D721Med (cell line): ENCODE data around the gene TTLL9.
"Not testable (repeated sequence)": the region's sequence is repeated elsewhere in the genome, so short reads cannot be mapped to it uniquely, and the experiment has no call there.

Source experiments
- DNase-seq: peaks from one replicate; pipeline ENCODE4 v3.0.0; 2011; ENCODE audit warnings: low spot score; ENCODE audit not compliant: insufficient read length
- FAIRE-seq: peaks from 2 replicates; lab custom pipeline; 2011; peaks lifted over from hg19 to GRCh38; lab: Jason Lieb, UNC
- TF ChIP-seq, protein P1 (sequence below): IDR thresholded peaks from 2 replicates; pipeline ENCODE4 v1.5.1; 2012; ENCODE audit warnings: mild to moderate bottlenecking, control low read depth; ENCODE audit not compliant: insufficient read depth; ENCODE audit errors: missing control alignments

TTLL9 gene

DNA sequence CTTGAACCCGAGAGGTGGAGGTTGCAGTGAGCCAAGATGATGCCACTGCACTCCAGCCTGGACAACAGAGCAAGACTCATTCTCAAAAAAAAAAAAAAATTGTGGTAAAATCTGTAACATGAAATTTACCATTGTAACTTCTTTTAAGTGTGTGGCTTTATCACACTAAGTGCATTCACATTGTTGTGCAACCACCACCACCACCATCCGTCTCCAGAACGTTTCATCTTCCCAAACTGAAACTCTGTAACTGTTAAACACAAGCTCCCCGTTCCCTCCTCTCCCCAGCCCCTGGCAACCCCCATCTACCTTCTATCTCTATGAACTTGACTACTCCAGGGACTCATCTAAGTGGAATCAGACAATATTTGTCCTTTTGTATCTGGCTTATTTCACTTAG, 51.7 kb downstream of the TTLL9 start:
- FAIRE-seq = no peak
- TF ChIP-seq, protein P1, sequence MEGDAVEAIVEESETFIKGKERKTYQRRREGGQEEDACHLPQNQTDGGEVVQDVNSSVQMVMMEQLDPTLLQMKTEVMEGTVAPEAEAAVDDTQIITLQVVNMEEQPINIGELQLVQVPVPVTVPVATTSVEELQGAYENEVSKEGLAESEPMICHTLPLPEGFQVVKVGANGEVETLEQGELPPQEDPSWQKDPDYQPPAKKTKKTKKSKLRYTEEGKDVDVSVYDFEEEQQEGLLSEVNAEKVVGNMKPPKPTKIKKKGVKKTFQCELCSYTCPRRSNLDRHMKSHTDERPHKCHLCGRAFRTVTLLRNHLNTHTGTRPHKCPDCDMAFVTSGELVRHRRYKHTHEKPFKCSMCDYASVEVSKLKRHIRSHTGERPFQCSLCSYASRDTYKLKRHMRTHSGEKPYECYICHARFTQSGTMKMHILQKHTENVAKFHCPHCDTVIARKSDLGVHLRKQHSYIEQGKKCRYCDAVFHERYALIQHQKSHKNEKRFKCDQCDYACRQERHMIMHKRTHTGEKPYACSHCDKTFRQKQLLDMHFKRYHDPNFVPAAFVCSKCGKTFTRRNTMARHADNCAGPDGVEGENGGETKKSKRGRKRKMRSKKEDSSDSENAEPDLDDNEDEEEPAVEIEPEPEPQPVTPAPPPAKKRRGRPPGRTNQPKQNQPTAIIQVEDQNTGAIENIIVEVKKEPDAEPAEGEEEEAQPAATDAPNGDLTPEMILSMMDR = no peak
- no peak for DNase-seq

DNA sequence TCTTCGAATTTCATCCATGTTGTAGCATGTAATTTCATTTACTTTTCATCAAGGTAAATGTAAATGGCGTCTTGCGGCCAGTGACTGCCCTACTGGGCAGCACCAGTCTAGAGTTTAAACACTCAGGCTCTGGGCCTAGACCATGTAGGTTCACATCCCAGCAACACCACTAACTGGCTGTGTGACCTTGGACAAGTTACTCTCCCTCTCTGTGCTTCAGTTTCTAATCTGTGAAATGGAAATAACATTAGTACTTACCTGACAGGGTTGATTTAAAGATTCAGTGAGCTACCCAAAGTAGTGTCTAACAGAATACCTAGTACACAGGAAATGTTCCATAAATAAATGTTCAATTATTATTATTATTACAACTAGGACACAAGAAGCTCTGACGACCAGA, 52.2 kb downstream of the TTLL9 start:
- TF ChIP-seq, protein P1 = no peak
- no peak for DNase-seq
- no peak for FAIRE-seq

DNA sequence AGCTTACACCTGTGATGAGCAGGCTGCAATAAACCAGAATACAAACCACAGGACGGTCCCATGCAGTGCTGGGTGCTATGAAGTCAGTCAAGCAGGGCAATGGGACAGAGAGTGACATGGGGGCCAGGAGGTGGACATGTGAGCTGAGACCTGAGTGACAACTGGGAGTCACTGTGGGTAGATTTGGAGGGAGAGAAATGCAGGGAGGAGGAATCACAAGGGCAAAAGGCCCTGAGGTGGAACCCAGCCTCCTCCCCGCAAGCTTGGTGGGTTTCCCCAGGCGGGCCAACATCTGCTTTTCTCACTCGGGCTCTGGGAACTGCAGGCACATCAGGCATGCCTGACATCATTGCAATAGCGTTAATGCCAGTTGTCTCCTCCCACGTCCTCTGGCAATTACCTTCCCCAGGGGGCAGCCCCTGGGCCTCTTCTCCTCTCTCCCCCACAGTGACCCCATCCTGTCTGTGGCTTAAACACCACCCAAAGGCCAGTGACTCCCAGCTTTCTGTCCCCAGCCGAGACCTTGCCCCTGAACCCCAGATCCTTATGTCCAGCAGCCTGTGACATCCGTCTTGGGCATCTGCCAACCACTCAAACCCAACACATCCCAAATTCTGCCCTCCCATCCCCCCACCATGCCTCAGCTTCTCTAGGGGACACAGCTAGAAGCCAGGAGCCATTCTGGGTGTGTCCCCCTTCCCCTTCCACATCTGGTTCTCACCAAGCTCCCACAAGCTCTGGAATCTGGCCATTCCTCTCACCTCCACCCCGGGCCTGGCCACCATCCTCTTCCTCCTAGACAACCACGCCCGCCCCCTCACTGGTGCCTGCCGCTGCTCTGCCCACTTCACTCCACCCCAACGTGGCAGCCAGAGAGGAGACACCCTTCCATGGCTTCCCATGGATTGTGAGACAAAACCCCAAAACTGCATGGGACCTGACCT, 53.2 kb downstream of the TTLL9 start:
- DNase-seq (no peak), FAIRE-seq (no peak)
- TF ChIP-seq, protein P1 = no peak

DNA sequence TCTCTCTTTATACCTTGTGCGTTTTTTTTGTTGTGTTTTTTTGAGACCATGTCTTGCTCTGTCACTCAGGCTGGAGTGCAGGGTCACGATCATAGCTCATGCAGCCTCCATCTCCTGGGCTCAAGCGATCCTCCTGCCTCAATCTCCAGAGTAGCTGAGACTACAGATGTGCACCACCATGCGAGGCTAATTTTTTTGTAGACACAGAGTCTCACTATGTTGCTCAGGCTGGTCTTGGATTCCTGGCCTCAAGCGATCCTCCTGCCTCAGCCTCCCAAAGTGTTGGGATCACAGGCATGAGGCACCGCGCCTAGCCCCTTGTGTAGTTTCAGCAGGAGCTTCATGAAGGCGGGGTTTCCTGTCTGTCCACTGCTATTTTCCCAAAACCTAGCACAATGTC, 54.1 kb downstream of the TTLL9 start:
- DNase-seq = no peak
- no peak for FAIRE-seq
- TF ChIP-seq, protein P1 = no peak

DNA sequence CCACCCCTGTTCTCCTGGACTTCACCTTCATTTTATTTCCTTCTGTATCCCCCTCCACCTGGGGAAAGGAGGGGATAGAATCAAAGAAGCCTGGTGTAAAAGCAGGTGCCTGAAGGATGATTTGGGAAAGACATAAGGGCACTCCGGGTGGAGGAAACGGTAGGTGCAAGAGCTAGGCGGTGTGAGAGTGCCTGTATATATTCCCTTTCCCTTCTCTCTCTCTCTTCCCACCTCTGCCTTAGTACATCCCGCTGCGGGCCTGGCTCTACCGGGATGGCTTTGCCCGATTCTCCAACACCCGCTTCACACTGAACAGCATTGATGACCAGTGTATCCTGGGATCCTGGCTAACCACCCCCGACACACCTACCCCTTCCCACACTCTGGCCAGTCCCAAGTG, 55.2 kb downstream of the TTLL9 start:
- DNase-seq (no peak), FAIRE-seq (no peak)
- TF ChIP-seq, protein P1 = no peak

DNA sequence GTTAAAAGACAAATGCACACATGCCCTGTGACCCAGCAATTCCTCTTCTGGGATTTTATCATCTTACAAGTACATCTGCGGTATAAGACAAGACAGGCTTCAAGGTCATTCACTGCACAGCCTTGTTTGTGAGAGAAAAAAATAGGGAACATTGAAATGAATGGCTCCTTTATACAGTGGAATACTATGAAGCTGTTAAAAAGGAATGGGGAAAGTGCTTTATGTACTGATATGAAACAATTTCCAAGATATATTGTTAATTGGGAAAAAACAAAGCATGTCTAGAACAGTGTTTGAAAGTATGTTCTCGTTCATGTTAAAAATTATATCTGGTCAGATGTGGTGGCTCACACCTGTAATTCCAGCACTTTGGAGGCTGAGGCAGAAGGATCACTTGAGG, 56.1 kb downstream of the TTLL9 start:
- no peak for DNase-seq
- TF ChIP-seq, protein P1 = no peak
- FAIRE-seq = no peak

DNA sequence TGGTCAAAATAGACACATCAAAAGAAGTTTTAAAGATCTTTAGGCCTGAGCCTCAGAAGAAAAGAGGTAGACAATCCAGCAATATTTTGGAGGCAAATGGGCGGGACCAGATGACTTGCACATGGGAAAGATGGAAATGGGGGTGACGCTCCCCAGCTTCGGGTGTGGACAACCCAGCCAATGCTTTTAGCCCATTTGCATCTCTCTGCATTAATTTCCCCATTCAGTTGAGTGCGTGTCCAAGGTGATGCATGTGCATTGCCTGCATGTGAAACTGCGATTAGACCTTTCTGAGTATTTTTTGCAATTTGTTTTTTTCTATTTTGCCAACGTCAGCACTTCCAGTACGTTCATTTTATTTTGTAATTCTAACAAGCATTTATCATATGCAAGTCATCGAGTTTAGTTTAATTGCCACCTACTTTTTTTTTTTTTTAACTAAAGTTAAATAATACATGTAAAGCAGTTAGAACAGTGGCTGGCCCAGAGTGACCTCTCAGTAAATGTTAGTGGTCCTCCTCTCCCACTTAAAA, 57.3 kb downstream of the TTLL9 start:
- DNase-seq = no peak
- no peak for FAIRE-seq
- TF ChIP-seq, protein P1 = no peak

DNA sequence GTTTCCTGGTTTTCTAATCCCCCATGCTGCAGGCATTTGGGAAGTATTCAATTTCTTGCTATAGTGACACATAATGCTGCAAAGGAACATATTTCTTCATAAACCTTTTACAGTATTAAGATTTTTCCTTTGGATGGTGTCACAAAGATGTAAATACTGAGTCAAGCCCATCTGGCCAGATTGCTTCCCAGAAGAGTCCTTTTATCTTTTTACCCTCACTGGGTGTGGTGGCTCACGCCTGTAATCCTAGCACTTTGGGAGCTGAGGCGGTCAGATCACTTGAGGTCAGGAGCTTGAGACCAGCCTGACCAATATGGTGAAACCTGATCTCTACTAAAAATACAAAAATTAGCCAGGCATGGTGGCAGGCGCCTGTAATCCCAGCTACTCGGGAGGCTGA, 59.2 kb downstream of the TTLL9 start:
- DNase-seq, FAIRE-seq: not testable (repeated sequence)
